ENCODE data around the gene CRHR2. TPM values are rescaled to one million over a fixed set of nuclear protein-coding genes. Genes with fewer than 3 reads are reported as not detected.
"Not testable (repeated sequence)": the region's sequence is repeated elsewhere in the genome, so short reads cannot be mapped to it uniquely, and the experiment has no call there.

CRHR2 gene
- total and polyA plus RNA-seq, 4 donors, result 0.23 to 1.5 TPM; not detected in 2

- no peak overlapping the region for H3K4me3 ChIP-seq (ENCODE audit: low read length in 2 of 2)
- H3K9me3 ChIP-seq (ENCODE audit: control insufficient read depth, low read length), result peaks cover 3% of the 10 kb centered on the region
- ATAC-seq (ENCODE audit: low FRiP score) (no peak), DNase-seq (peak in 1 of 2 donors; percentile 22)
- no peaks in the 10 kb centered on the region for H3K4me1 ChIP-seq (ENCODE audit: control insufficient read depth in 1 of 2, insufficient read depth in 2 of 2, low read length in 2 of 2)
- H3K36me3 ChIP-seq (ENCODE audit: control insufficient read depth in 1 of 2, insufficient read depth in 2 of 2, low read length in 1 of 2), result no peaks in the 10 kb centered on the region
- intact Hi-C loops (cut with DNase I), result no loop called here
- no peak overlapping the region for H3K27ac ChIP-seq (ENCODE audit: low read depth in 1 of 2, low read length in 2 of 2)
- WGBS, 2 donors, result 39 to 59% methylated on average over 3 to 4 of the region's 4 CpGs
- H3K27me3 ChIP-seq (ENCODE audit: control insufficient read depth in 1 of 2, insufficient read depth in 2 of 2, low read length in 1 of 2), result no peaks in the 10 kb centered on the region
Measured at GRCh38 chr7:30723776-30724175, 41.5 kb upstream of the CRHR2 start.

- H3K27me3 ChIP-seq (ENCODE audit: control insufficient read depth in 1 of 2, insufficient read depth in 2 of 2, low read length in 1 of 2), result no peaks in the 10 kb centered on the region
- H3K4me3 ChIP-seq (ENCODE audit: low read length in 2 of 2), result no peak overlapping the region
- no peaks in the 10 kb centered on the region for H3K4me1 ChIP-seq (ENCODE audit: control insufficient read depth in 1 of 2, insufficient read depth in 2 of 2, low read length in 2 of 2)
- H3K27ac ChIP-seq (ENCODE audit: low read depth in 1 of 2, low read length in 2 of 2), result no peak overlapping the region
- intact Hi-C loops (cut with DNase I), result no loop called here
- peaks cover 3% of the 10 kb centered on the region for H3K9me3 ChIP-seq (ENCODE audit: control insufficient read depth, low read length)
- DNase-seq (peak in 1 of 2 donors; percentile 54), ATAC-seq (ENCODE audit: low FRiP score) (no peak)
- no peaks in the 10 kb centered on the region for H3K36me3 ChIP-seq (ENCODE audit: control insufficient read depth in 1 of 2, insufficient read depth in 2 of 2, low read length in 1 of 2)
Measured at GRCh38 chr7:30722671-30723070, 40.4 kb upstream of the CRHR2 start.

- ATAC-seq (ENCODE audit: low FRiP score), result no peak
Measured at GRCh38 chr7:30722187-30722586, 39.9 kb upstream of the CRHR2 start.

GRCh38 chr7:30721211-30721610 is 39.0 kb upstream of the CRHR2 start:
- 92% methylated on average over 1 of the region's 1 CpG for WGBS, 2 donors
- intact Hi-C loops (cut with DNase I), result no loop called here

More at GRCh38 chr7:30722187-30722586, 39.9 kb upstream of the CRHR2 start:
- no peaks in the 10 kb centered on the region for H3K4me1 ChIP-seq (ENCODE audit: control insufficient read depth in 1 of 2, insufficient read depth in 2 of 2, low read length in 2 of 2)
- no peak overlapping the region for H3K4me3 ChIP-seq (ENCODE audit: low read length in 2 of 2)
- no peaks in the 10 kb centered on the region for H3K36me3 ChIP-seq (ENCODE audit: control insufficient read depth in 1 of 2, insufficient read depth in 2 of 2, low read length in 1 of 2)
- no peak overlapping the region for H3K27ac ChIP-seq (ENCODE audit: low read depth in 1 of 2, low read length in 2 of 2)
- intact Hi-C loops (cut with DNase I), result no loop called here
- WGBS, 2 donors, result 71 to 73% methylated on average over 2 of the region's 2 CpGs
- peaks cover 5% of the 10 kb centered on the region for H3K9me3 ChIP-seq (ENCODE audit: control insufficient read depth, low read length)
- no peaks in the 10 kb centered on the region for H3K27me3 ChIP-seq (ENCODE audit: control insufficient read depth in 1 of 2, insufficient read depth in 2 of 2, low read length in 1 of 2)
- DNase-seq, result no peak

GRCh38 chr7:30719434-30719833 is 37.2 kb upstream of the CRHR2 start:
- H3K36me3 ChIP-seq (ENCODE audit: control insufficient read depth in 1 of 2, insufficient read depth in 2 of 2, low read length in 1 of 2); H3K4me3 ChIP-seq (ENCODE audit: low read length in 2 of 2); intact Hi-C loops (cut with DNase I); DNase-seq; H3K27ac ChIP-seq (ENCODE audit: low read depth in 1 of 2, low read length in 2 of 2); H3K27me3 ChIP-seq (ENCODE audit: control insufficient read depth in 1 of 2, insufficient read depth in 2 of 2, low read length in 1 of 2); ATAC-seq (ENCODE audit: low FRiP score); H3K4me1 ChIP-seq (ENCODE audit: control insufficient read depth in 1 of 2, insufficient read depth in 2 of 2, low read length in 2 of 2); H3K9me3 ChIP-seq (ENCODE audit: control insufficient read depth, low read length): not testable (repeated sequence)
- WGBS, 2 donors, result 89 to 93% methylated on average over 2 of the region's 2 CpGs

More at GRCh38 chr7:30721211-30721610, 39.0 kb upstream of the CRHR2 start:
- Histone ChIP-seq H3K9me3 (ENCODE audit: control insufficient read depth, low read length) (peaks cover 5% of the 10 kb centered on the region), H3K27ac (ENCODE audit: low read depth in 1 of 2, low read length in 2 of 2) (no peak overlapping the region), H3K4me3 (ENCODE audit: low read length in 2 of 2) (no peak overlapping the region), H3K36me3 (ENCODE audit: control insufficient read depth in 1 of 2, insufficient read depth in 2 of 2, low read length in 1 of 2) (no peaks in the 10 kb centered on the region), H3K4me1 (ENCODE audit: control insufficient read depth in 1 of 2, insufficient read depth in 2 of 2, low read length in 2 of 2) (no peaks in the 10 kb centered on the region), H3K27me3 (ENCODE audit: control insufficient read depth in 1 of 2, insufficient read depth in 2 of 2, low read length in 1 of 2) (no peaks in the 10 kb centered on the region)
- DNase-seq (peak in 1 of 2 donors; percentile 15), ATAC-seq (ENCODE audit: low FRiP score) (no peak)

GRCh38 chr7:30717181-30717580 is 34.9 kb upstream of the CRHR2 start:
- WGBS, 2 donors, result 71 to 83% methylated on average over 2 of the region's 2 CpGs
- H3K27me3 ChIP-seq (ENCODE audit: control insufficient read depth in 1 of 2, insufficient read depth in 2 of 2, low read length in 1 of 2), result no peaks in the 10 kb centered on the region
- H3K4me3 ChIP-seq (ENCODE audit: low read length in 2 of 2), result no peak overlapping the region
- DNase-seq (peak in 1 of 2 donors; percentile 13), ATAC-seq (ENCODE audit: low FRiP score) (no peak)
- no peaks in the 10 kb centered on the region for H3K4me1 ChIP-seq (ENCODE audit: control insufficient read depth in 1 of 2, insufficient read depth in 2 of 2, low read length in 2 of 2)
- H3K27ac ChIP-seq (ENCODE audit: low read depth in 1 of 2, low read length in 2 of 2), result no peak overlapping the region
- H3K9me3 ChIP-seq (ENCODE audit: control insufficient read depth, low read length), result peaks cover 5% of the 10 kb centered on the region
- intact Hi-C loops (cut with DNase I), result no loop called here
- no peaks in the 10 kb centered on the region for H3K36me3 ChIP-seq (ENCODE audit: control insufficient read depth in 1 of 2, insufficient read depth in 2 of 2, low read length in 1 of 2)

- Histone ChIP-seq H3K4me3 (ENCODE audit: low read length in 2 of 2) (no peak overlapping the region), H3K9me3 (ENCODE audit: control insufficient read depth, low read length) (peaks cover 3% of the 10 kb centered on the region), H3K27me3 (ENCODE audit: control insufficient read depth in 1 of 2, insufficient read depth in 2 of 2, low read length in 1 of 2) (no peaks in the 10 kb centered on the region), H3K27ac (ENCODE audit: low read depth in 1 of 2, low read length in 2 of 2) (no peak overlapping the region), H3K4me1 (ENCODE audit: control insufficient read depth in 1 of 2, insufficient read depth in 2 of 2, low read length in 2 of 2) (no peaks in the 10 kb centered on the region), H3K36me3 (ENCODE audit: control insufficient read depth in 1 of 2, insufficient read depth in 2 of 2, low read length in 1 of 2) (no peaks in the 10 kb centered on the region)
- 95 to 97% methylated on average over 1 of the region's 1 CpG for WGBS, 2 donors
- no peak for ATAC-seq (ENCODE audit: low FRiP score)
- intact Hi-C loops (cut with DNase I), result no loop called here
- DNase-seq, result no peak
Measured at GRCh38 chr7:30714129-30714528, 31.9 kb upstream of the CRHR2 start.

GRCh38 chr7:30713392-30713791 is 31.1 kb upstream of the CRHR2 start:
- Histone ChIP-seq H3K9me3 (ENCODE audit: control insufficient read depth, low read length) (peaks cover 2% of the 10 kb centered on the region), H3K27ac (ENCODE audit: low read depth in 1 of 2, low read length in 2 of 2) (no peak overlapping the region), H3K36me3 (ENCODE audit: control insufficient read depth in 1 of 2, insufficient read depth in 2 of 2, low read length in 1 of 2) (no peaks in the 10 kb centered on the region), H3K4me1 (ENCODE audit: control insufficient read depth in 1 of 2, insufficient read depth in 2 of 2, low read length in 2 of 2) (no peaks in the 10 kb centered on the region), H3K27me3 (ENCODE audit: control insufficient read depth in 1 of 2, insufficient read depth in 2 of 2, low read length in 1 of 2) (no peaks in the 10 kb centered on the region), H3K4me3 (ENCODE audit: low read length in 2 of 2) (no peak overlapping the region)
- WGBS, 2 donors, result 77 to 83% methylated on average over 6 of the region's 6 CpGs
- peak in 1 of 2 donors; percentile 24 for DNase-seq
- ATAC-seq (ENCODE audit: low FRiP score), result no peak
- intact Hi-C loops (cut with DNase I), result no loop called here

- no peaks in the 10 kb centered on the region for H3K27me3 ChIP-seq (ENCODE audit: control insufficient read depth in 1 of 2, insufficient read depth in 2 of 2, low read length in 1 of 2)
- intact Hi-C loops (cut with DNase I), result no loop called here
- DNase-seq, result peak in 1 of 2 donors; percentile 75
- no peaks in the 10 kb centered on the region for H3K4me1 ChIP-seq (ENCODE audit: control insufficient read depth in 1 of 2, insufficient read depth in 2 of 2, low read length in 2 of 2)
- H3K36me3 ChIP-seq (ENCODE audit: control insufficient read depth in 1 of 2, insufficient read depth in 2 of 2, low read length in 1 of 2), result no peaks in the 10 kb centered on the region
- no peak for ATAC-seq (ENCODE audit: low FRiP score)
- WGBS, 2 donors, result 87 to 88% methylated on average over 4 of the region's 4 CpGs
- no peak overlapping the region for H3K27ac ChIP-seq (ENCODE audit: low read depth in 1 of 2, low read length in 2 of 2)
- no peak overlapping the region for H3K4me3 ChIP-seq (ENCODE audit: low read length in 2 of 2)
- no peaks in the 10 kb centered on the region for H3K9me3 ChIP-seq (ENCODE audit: control insufficient read depth, low read length)
Measured at GRCh38 chr7:30710669-30711068, 28.4 kb upstream of the CRHR2 start.

Measured in aorta (tissue), 5 donors.